ENCODE data around the gene PPP1R10. TPM values are rescaled to one million over a fixed set of nuclear protein-coding genes. Genes with fewer than 3 reads are reported as not detected.

PPP1R10 gene
- total RNA-seq, 1 donor from 2014 or later = 52.5 TPM

- no peaks in the 10 kb centered on the region for H3K27me3 ChIP-seq
- no peaks in the 10 kb centered on the region for H3K4me1 ChIP-seq
- peaks cover 0 to 33% of the 10 kb centered on the region in 2 donors for H3K36me3 ChIP-seq
- intact Hi-C loops (cut with DNase I) = no loop called here
- DNase-seq (ENCODE audit: extremely low spot score in 2 of 2) = no peak
- TF ChIP-seq POLR2A (IDR thresholded peaks at IDR 0.05) = no peak
- TF ChIP-seq POLR2AphosphoS5 (IDR thresholded peaks at IDR 0.05; ENCODE audit: insufficient read depth in 1 of 2, low read depth in 1 of 2) = no peak
- no peak for TF ChIP-seq CTCF (IDR thresholded peaks at IDR 0.05)
- H3K9me3 ChIP-seq = no peaks in the 10 kb centered on the region
- H3K4me3 ChIP-seq = no peak overlapping the region
- H3K27ac ChIP-seq = no peak overlapping the region
Observed at GRCh38 chr6:30640481-30640880, 23.4 kb upstream of the PPP1R10 start.

GRCh38 chr6:30635834-30636233 lies 18.8 kb upstream of the PPP1R10 start:
- intact Hi-C loops (cut with DNase I) = no loop called here
- Histone ChIP-seq H3K27ac (no peak overlapping the region), H3K9me3 (no peaks in the 10 kb centered on the region), H3K27me3 (no peaks in the 10 kb centered on the region), H3K36me3 (peaks cover 0 to 28% of the 10 kb centered on the region in 2 donors), H3K4me1 (no peaks in the 10 kb centered on the region), H3K4me3 (no peak overlapping the region)
- DNase-seq (ENCODE audit: extremely low spot score in 2 of 2) = no peak
- TF ChIP-seq POLR2AphosphoS5 (IDR thresholded peaks at IDR 0.05; ENCODE audit: insufficient read depth in 1 of 2, low read depth in 1 of 2) (no peak), POLR2A (IDR thresholded peaks at IDR 0.05) (no peak), CTCF (IDR thresholded peaks at IDR 0.05) (no peak)

GRCh38 chr6:30626484-30627366 lies 9.7 kb upstream of the PPP1R10 start, which contains the start of gene ATAT1:
TSS of gene ATAT1 (plus strand) at chr6:30626874.
- H3K4me3 ChIP-seq = peak within 1 kb of the TSS; percentile 53 to 65
- DNase-seq (ENCODE audit: extremely low spot score in 2 of 2) = no peak
- H3K9me3 ChIP-seq = no peaks in the 10 kb centered on the region
- H3K27ac ChIP-seq = peak within 1 kb of the TSS; percentile 88
- H3K4me1 ChIP-seq = peaks cover 17% of the 10 kb centered on the region
- TF ChIP-seq CTCF (IDR thresholded peaks at IDR 0.05) = peak in 2 of 3 experiments; percentile 23 to 53
- peak in 1 of 2 donors; percentile 75 for TF ChIP-seq POLR2AphosphoS5 (IDR thresholded peaks at IDR 0.05; ENCODE audit: insufficient read depth in 1 of 2, low read depth in 1 of 2)
- no peak for TF ChIP-seq POLR2A (IDR thresholded peaks at IDR 0.05)
- no peaks in the 10 kb centered on the region for H3K27me3 ChIP-seq
- peaks cover 0 to 39% of the 10 kb centered on the region in 2 donors for H3K36me3 ChIP-seq
- intact Hi-C loops (cut with DNase I) = no loop called here

GRCh38 chr6:30625511-30625910 lies 8.5 kb upstream of the PPP1R10 start:
- Histone ChIP-seq H3K9me3 (no peaks in the 10 kb centered on the region), H3K4me1 (peaks cover 17% of the 10 kb centered on the region), H3K27ac (no peak overlapping the region), H3K4me3 (no peak overlapping the region), H3K27me3 (no peaks in the 10 kb centered on the region), H3K36me3 (peaks cover 0 to 45% of the 10 kb centered on the region in 2 donors)
- intact Hi-C loops (cut with DNase I) = no loop called here
- TF ChIP-seq CTCF (IDR thresholded peaks at IDR 0.05) (no peak), POLR2A (IDR thresholded peaks at IDR 0.05) (no peak), POLR2AphosphoS5 (IDR thresholded peaks at IDR 0.05; ENCODE audit: insufficient read depth in 1 of 2, low read depth in 1 of 2) (no peak)
- DNase-seq (ENCODE audit: extremely low spot score in 2 of 2) = no peak

- Histone ChIP-seq H3K36me3 (peaks cover 0 to 51% of the 10 kb centered on the region in 2 donors), H3K27me3 (no peaks in the 10 kb centered on the region), H3K4me1 (peaks cover 13% of the 10 kb centered on the region), H3K27ac (no peak overlapping the region), H3K9me3 (no peaks in the 10 kb centered on the region), H3K4me3 (no peak overlapping the region)
- DNase-seq (ENCODE audit: extremely low spot score in 2 of 2) = no peak
- no peak for TF ChIP-seq POLR2AphosphoS5 (IDR thresholded peaks at IDR 0.05; ENCODE audit: insufficient read depth in 1 of 2, low read depth in 1 of 2)
- no peak for TF ChIP-seq CTCF (IDR thresholded peaks at IDR 0.05)
- no peak for TF ChIP-seq POLR2A (IDR thresholded peaks at IDR 0.05)
- intact Hi-C loops (cut with DNase I) = loop anchor here (10.0 kb wide), 1 partner anchor 65 kb away; the partner anchor contains the start of gene PPP1R18
Observed at GRCh38 chr6:30619561-30619960, 2.5 kb upstream of the PPP1R10 start.

All from vagina (tissue), 2 donors.